ENCODE data around the gene MEP1A. TPM values are rescaled to one million over a fixed set of nuclear protein-coding genes. Genes with fewer than 3 reads are reported as not detected.

Gene MEP1A
- total RNA-seq, 1 donor from 2014 or later = not detected

DNA sequence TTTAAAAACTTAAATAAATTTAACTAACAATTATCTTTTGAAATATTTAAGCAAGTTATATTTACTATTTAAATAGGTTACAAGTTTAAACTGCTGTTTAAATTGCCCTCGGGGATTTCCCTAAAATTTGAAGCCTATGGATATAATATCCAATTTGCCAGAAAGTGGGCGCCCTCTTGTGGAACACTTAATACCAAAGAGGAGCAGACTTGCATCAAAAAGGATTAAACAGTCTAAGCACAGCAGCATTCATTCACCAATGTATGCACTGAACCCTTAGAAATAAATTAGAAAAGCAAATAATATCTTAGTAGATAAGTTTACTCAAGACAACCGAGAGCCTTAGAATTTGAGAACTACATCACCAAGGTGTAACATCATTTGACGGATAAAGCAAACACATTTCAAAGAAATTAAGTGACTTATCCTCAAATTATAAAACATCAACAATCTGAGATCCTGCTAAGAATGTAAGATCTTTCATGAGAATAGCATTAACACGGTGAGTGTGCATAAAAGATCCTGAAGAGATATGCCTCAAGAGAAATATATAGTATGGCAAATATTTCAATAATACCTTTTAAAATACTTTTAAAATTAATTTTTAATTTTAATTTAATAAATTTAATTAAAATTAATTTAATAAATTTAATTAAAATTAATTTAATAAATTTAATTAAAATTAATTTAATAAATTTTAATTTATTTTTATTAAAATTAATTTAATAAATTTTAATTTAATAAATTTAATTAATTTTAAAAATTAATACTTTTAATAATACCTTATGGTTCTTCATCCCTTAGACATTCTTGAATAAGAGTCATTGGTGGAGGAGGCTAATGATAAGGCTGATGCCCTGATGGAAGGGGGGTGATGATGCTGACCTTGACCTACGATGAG, 11.5 kb upstream of the MEP1A start:
- Histone ChIP-seq H3K27ac (no peak overlapping the region), H3K36me3 (no peaks in the 10 kb centered on the region), H3K4me3 (no peak overlapping the region), H3K9me3 (no peaks in the 10 kb centered on the region), H3K4me1 (no peaks in the 10 kb centered on the region), H3K27me3 (no peaks in the 10 kb centered on the region)
- intact Hi-C loops (cut with DNase I) = loop anchor here (2.0 to 5.0 kb wide), 2 partner anchors 561 to 689 kb away; no protein-coding TSS in a partner anchor
- TF ChIP-seq CTCF (IDR thresholded peaks at IDR 0.05) = peak in 2 of 3 experiments; percentile 48 to 64
- DNase-seq (ENCODE audit: low spot score in 2 of 2) = peak in 1 of 2 donors; percentile 77

- Histone ChIP-seq H3K27ac (no peak overlapping the region), H3K27me3 (no peaks in the 10 kb centered on the region), H3K36me3 (no peaks in the 10 kb centered on the region), H3K4me3 (no peak overlapping the region), H3K9me3 (no peaks in the 10 kb centered on the region), H3K4me1 (no peaks in the 10 kb centered on the region)
- TF ChIP-seq CTCF (IDR thresholded peaks at IDR 0.05) = no peak
- intact Hi-C loops (cut with DNase I) = loop anchor here (5.0 kb wide), 1 partner anchor 692 kb away; no protein-coding TSS in a partner anchor
- no peak for DNase-seq (ENCODE audit: low spot score in 2 of 2)
Observed at GRCh38 chr6:46784535-46784934, 8.7 kb upstream of the MEP1A start.

- intact Hi-C loops (cut with DNase I) = no loop called here
- H3K27ac ChIP-seq = no peak overlapping the region
- TF ChIP-seq CTCF (IDR thresholded peaks at IDR 0.05) = no peak
Observed at GRCh38 chr6:46787871-46788540, 5.2 kb upstream of the MEP1A start.

GRCh38 chr6:46788791-46789190, 4.4 kb upstream of the MEP1A start:
- intact Hi-C loops (cut with DNase I) = no loop called here
- Histone ChIP-seq H3K27ac (no peak overlapping the region), H3K36me3 (no peaks in the 10 kb centered on the region), H3K4me3 (no peak overlapping the region), H3K9me3 (no peaks in the 10 kb centered on the region), H3K27me3 (no peaks in the 10 kb centered on the region), H3K4me1 (no peaks in the 10 kb centered on the region)
- no peak for TF ChIP-seq CTCF (IDR thresholded peaks at IDR 0.05)
- no peak for DNase-seq (ENCODE audit: low spot score in 2 of 2)

More at GRCh38 chr6:46787871-46788540, 5.2 kb upstream of the MEP1A start:
- no peaks in the 10 kb centered on the region for H3K9me3 ChIP-seq
- H3K4me3 ChIP-seq = no peak overlapping the region
- H3K36me3 ChIP-seq = no peaks in the 10 kb centered on the region
- H3K27me3 ChIP-seq = no peaks in the 10 kb centered on the region
- H3K4me1 ChIP-seq = no peaks in the 10 kb centered on the region
- no peak for DNase-seq (ENCODE audit: low spot score in 2 of 2)

DNA sequence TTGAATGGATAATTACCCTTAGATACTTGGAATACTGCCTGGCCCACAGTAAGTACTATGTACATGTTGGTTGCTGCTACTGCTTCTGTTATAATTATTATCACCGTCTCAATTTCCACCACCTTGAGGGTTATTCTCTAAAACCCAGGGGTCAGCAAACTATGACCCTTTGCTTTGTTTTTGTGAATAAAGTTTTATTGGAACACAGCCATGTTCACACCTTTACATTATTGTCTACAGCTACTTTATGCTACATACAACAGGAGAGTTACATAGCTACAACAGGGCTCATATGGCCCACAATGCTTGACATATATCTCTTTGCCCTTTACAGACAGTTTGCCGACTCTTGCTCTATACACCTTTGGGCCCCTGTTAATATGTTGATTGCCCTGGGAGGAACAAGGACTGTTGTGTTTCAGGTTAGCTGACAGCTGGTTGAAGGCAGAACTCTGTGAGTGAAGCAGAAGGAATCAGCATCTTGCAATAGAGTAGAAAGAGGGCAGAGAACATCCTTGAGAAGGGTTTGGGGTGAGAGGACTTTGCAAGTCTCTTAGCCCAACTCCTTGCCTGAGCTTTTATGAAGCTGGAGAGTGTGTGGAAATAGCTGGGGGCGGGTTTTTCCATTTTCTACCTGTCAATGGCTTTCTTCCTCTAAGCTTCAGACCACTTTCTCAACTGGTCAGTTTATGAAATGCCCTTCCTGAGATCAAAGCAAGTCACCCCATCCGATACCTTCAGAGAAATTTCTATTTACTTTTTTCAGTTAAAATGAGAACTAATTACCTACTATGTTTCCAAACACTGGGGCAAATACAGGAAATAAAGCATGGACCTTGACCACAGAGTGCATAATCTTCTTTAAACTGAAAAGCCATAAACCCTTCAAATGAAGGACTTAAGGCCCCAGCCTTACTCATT, 3.5 kb upstream of the MEP1A start:
- no peak for TF ChIP-seq CTCF (IDR thresholded peaks at IDR 0.05)
- intact Hi-C loops (cut with DNase I) = no loop called here
- Histone ChIP-seq H3K4me1 (no peaks in the 10 kb centered on the region), H3K27me3 (no peaks in the 10 kb centered on the region), H3K4me3 (no peak overlapping the region), H3K36me3 (no peaks in the 10 kb centered on the region), H3K27ac (no peak overlapping the region), H3K9me3 (no peaks in the 10 kb centered on the region)
- no peak for DNase-seq (ENCODE audit: low spot score in 2 of 2)
